HG03045 (cell line): ENCODE results near the gene STRIP2.
"Not testable (repeated sequence)": the region's sequence is repeated elsewhere in the genome, so short reads cannot be mapped to it uniquely, and the experiment has no call there.

Experiments
- ATAC-seq: cut with Tn5 transposase; IDR thresholded peaks from one replicate; pipeline ENCODE4 v1.9.1; 2021; ENCODE audit warnings: mild to moderate bottlenecking, moderate library complexity; ENCODE audit not compliant: unreplicated experiment

STRIP2 gene

DNA sequence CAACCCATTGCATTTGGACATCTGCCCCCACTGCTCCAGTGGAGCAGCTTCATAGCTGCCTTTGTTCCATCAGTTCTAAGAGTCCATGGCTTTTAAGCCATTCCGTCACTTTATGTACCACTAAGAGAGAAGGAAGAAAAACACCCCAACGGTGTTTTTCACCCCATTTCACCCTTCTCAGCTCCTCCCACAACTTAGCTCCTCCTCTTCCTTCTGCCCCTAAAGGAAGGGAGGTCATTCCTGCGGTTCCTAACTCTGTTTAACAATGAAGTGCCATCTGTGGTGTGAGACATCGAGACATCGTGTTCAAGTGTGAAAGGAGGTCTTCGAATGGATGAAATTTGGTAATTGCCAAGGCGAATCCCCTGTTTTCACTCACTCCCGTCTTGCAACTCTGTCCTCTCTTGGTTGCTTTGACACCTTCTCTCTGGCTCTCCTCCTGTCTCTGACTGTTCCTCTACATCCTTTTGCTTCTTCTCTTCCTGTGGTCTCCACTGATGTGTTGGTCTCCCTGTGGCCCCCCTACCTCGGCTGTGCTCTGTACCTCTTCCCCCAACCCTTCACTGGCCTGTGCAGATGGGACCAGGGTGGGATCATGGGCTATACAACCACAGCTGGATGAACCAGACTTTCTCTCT lies 91.1 kb downstream of the STRIP2 start:
- ATAC-seq, result no peak

DNA sequence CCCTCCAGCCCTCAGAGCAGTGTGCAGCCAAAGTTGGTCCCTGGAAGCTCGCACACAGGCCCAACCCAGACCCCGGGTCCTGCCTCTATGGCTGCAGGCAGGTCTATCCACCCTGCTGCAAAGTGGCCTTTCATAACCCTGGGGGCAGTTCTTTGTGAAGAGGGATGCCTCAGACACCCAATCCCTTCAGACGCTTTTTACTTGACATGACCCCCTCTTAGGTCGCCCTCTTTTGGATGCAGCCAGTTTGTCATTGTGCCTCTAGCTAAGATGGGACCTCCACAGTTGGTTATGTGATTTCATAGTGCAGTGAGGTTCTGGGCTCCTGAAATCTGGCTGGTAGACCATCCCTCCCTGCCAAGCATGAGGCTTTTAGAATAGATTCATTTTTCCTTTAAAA lies 95.4 kb downstream of the STRIP2 start:
- ATAC-seq, result no peak

DNA sequence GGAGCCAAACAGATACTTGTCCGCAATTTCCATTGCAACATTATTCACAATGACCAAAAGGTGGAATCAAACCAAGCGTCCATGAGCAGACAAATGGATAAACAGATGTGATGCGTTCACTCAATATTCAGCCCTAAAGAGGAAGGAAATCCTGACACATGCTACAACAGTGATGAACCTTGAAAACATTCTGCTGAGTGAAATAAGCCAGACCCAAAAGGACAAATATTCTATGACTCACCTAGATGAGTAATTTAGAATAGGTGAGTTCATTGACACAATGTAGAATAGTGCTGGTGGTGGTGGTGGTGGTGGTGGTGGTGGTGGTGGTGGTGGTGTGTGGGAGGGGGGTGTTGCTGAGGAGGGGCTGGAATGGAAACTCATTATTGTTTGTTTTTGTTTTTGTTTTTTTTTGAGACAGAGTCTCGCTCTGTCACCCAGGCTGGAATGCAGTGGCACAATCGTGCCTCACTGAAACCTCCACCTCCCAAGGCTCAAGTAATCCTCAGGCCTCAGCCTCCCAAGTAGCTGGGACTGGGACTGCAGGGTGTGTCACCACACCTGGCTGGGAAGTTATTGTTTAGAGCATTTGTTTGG lies 96.7 kb downstream of the STRIP2 start:
- no peak for ATAC-seq

DNA sequence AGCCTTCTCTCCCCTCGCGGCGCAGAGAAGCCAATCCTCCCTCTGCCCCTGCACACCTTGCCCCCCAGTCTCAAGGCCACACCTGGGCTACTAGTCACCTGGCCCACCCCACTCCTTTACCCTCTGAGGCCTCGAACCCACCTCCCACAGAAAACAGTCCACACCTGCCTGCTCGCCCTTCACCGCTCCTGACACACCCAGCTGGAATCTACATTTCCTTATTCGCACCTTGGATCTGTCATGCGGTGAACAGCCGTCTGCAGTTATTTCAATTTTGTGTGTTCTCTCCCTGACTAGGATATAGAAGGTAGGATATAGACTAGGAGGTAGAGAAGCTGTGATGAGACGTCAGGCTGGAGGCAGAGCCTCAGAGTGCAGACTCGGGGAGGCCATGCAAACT lies 97.5 kb downstream of the STRIP2 start:
- no peak for ATAC-seq

DNA sequence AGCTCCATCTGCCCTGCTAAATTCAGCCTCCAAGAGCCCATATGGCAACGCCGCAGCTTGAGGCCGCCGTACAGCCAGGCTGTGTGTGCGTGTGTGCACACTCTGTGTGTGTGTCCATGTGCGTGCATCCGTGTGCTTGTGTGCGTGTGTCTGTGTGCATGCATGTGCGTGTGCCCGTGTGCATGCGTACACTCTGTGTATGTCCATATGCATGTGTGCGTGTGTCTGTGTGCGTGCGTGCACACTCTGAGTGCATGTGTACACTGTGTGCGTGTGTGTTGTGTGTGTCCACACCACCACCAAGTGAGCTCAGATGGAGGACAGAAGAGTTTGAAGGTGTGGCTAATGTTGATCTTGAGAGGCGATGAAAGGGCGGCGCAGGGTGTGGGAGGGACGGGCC lies 98.1 kb downstream of the STRIP2 start:
- no peak for ATAC-seq

DNA sequence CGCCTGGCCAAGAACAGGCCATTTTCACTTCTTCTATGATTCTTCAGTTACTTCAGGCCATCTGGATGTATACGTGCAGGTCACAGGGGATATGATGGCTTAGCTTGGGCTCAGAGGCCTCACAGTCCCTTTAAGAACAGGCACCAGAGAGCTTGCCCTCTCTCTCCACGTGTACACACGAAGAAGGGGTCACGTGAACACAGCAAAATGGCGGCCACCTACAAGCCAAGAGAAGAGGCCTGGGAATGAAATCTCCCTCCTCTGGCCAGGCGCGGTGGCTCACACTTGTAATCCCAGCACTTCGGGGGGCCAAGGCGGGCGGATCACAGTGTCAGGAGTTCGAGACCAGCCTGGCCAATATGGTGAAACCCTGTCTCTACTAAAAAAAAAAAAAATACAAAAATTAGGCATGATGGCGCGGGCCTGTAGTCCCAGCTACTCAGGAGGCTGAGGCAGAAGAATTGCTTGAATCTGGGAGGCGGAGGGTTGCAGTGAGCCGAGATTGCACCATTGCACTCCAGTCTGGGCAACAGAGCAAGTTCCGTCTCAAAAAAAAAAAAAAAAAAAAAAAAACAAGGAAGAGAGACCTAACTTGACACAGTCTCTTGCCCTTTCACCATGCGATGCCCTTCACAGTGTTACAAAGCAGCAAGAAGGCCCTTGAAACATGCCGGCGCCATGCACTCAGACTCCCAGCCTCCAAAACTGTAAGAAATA lies 100.5 kb downstream of the STRIP2 start:
- not testable (repeated sequence) for ATAC-seq

DNA sequence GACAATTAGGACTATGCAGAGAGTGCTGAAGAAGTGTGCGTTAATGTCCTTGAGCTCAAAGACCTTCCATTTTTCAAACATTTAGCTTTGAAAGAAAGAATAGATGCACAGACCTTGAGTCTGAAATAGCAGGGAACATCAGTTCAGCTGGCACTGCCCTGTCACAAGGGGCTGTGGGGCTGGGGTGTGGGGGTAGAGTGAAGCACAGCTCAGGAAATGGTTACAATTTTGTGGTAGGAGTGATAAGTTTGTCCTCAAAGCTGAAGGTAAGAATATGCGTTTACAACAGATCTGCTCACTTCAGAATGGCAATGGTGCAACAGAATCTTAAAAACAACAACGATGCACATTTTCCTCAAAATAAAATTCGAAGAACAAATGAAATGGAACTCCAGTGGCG lies 101.7 kb downstream of the STRIP2 start:
- ATAC-seq, result no peak

- ATAC-seq, result no peak
Observed at GRCh38 chr7:129536323-129536722, 102.1 kb downstream of the STRIP2 start.
